SK-MEL-5 (cell line): ENCODE measurements around the gene USP49. TPM values are rescaled to one million over a fixed set of nuclear protein-coding genes. Genes with fewer than 3 reads are reported as not detected.
"Not testable (repeated sequence)": the region's sequence is repeated elsewhere in the genome, so short reads cannot be mapped to it uniquely, and the experiment has no call there.

ENCODE experiments used
- DNase-seq: peaks from one replicate; pipeline ENCODE4 v3.0.0-alpha.2; 2016; ENCODE audit warnings: low read depth, low spot score
- in situ Hi-C: cut with HindIII; loops from 2 replicates; pipeline ENCODE4 v1.10.0; 2016; ENCODE audit warnings: low sequenced_read_pairs, high pct_unique_total_duplicates, low pct_unique_long_range_greater_than_20kb
- polyA plus RNA-seq, 2 experiments: library from polyadenylated mRNA; depleted of rRNA; stranded (reverse); fragments of >200 nt; gene quantifications; 2 replicates each; pipeline ENCODE4 v1.2.3, GENCODE V29; 2015
- total RNA-seq: library from RNA; depleted of rRNA; stranded (reverse); fragments of >200 nt; shearing (Covaris generic); gene quantifications from 2 replicates; pipeline ENCODE4 v1.2.3, GENCODE V29; 2014; rRNA removed

The USP49 gene
- total RNA-seq: 0.85 and 1.8 TPM in 2 replicates
- polyA plus RNA-seq (2015; cell fraction: cytosol; rRNA removed): 0.99 and 1.8 TPM in 2 replicates
- 6.4 and 6.8 TPM in 2 replicates for polyA plus RNA-seq (2015; cell fraction: nucleus; rRNA removed)

- peak; percentile 76 for DNase-seq
- in situ Hi-C loops: no loop called here
Measured at GRCh38 chr6:41895300-41896233, at the start of gene USP49. TSS of gene USP49 (minus strand) at chr6:41895375. CDS start at chr6:41806983, 88,392 bp downstream.

- in situ Hi-C loops: no loop called here
Measured at GRCh38 chr6:41943456-41943855, 48.3 kb upstream of the USP49 start.

GRCh38 chr6:41942882-41943281 is 47.7 kb upstream of the USP49 start:
- in situ Hi-C loops, DNase-seq: not testable (repeated sequence)

More at GRCh38 chr6:41943456-41943855, 48.3 kb upstream of the USP49 start:
- DNase-seq: no peak

GRCh38 chr6:41942067-41942851 is 47.1 kb upstream of the USP49 start:
- in situ Hi-C loops: no loop called here
- no peak for DNase-seq

- DNase-seq: peak; percentile 88
- in situ Hi-C loops: no loop called here
Measured at GRCh38 chr6:41941280-41942066, 46.3 kb upstream of the USP49 start, which contains the start of gene CCND3. TSS of gene CCND3 (minus strand) at chr6:41941808. CDS start at chr6:41941649, 159 bp downstream.

GRCh38 chr6:41940759-41941279 is 45.6 kb upstream of the USP49 start:
- DNase-seq: no peak
- in situ Hi-C loops: no loop called here

- in situ Hi-C loops: no loop called here
- DNase-seq: no peak
Measured at GRCh38 chr6:41939848-41940758, 44.9 kb upstream of the USP49 start.

- in situ Hi-C loops: no loop called here
- no peak for DNase-seq
Measured at GRCh38 chr6:41939176-41939847, 44.1 kb upstream of the USP49 start.

GRCh38 chr6:41938590-41939175 is 43.5 kb upstream of the USP49 start:
- no peak for DNase-seq
- in situ Hi-C loops: no loop called here

- in situ Hi-C loops: no loop called here
- DNase-seq: no peak
Measured at GRCh38 chr6:41937861-41938574, 42.8 kb upstream of the USP49 start.

- in situ Hi-C loops: no loop called here
- no peak for DNase-seq
Measured at GRCh38 chr6:41937472-41937860, 42.3 kb upstream of the USP49 start.

- in situ Hi-C loops: no loop called here
- DNase-seq: peak; percentile 87
Measured at GRCh38 chr6:41936073-41936837, 41.1 kb upstream of the USP49 start.

GRCh38 chr6:41935685-41936072 is 40.5 kb upstream of the USP49 start:
- in situ Hi-C loops: no loop called here
- no peak for DNase-seq

GRCh38 chr6:41935193-41935574 is 40.0 kb upstream of the USP49 start:
- in situ Hi-C loops: no loop called here
- DNase-seq: no peak
